Endothelial cell (in vitro differentiated cells): ENCODE data around the gene MORF4L1. TPM values are rescaled to one million over a fixed set of nuclear protein-coding genes. Genes with fewer than 3 reads are reported as not detected.

Experiments used
- DNase-seq: peaks from one replicate; pipeline ENCODE4 v3.0.0; 2021; ENCODE audit warnings: low spot score
- H3K27ac Mint-ChIP-seq: one replicate; pipeline ENCODE4 v1.8.0; 2021; ENCODE audit warnings: mixed read lengths, inconsistent platforms; ENCODE audit not compliant: unreplicated experiment
- H3K27me3 Mint-ChIP-seq: one replicate; pipeline ENCODE4 v1.8.0; 2021; ENCODE audit warnings: mild to moderate bottlenecking, moderate library complexity, mixed read lengths, inconsistent platforms; ENCODE audit not compliant: unreplicated experiment
- H3K36me3 Mint-ChIP-seq: one replicate; pipeline ENCODE4 v1.8.0; 2021; ENCODE audit warnings: mild to moderate bottlenecking, low read depth, mixed read lengths, inconsistent platforms; ENCODE audit not compliant: unreplicated experiment
- H3K4me1 Mint-ChIP-seq: one replicate; pipeline ENCODE4 v1.8.0; 2021; ENCODE audit warnings: mild to moderate bottlenecking, mixed read lengths, inconsistent platforms; ENCODE audit not compliant: unreplicated experiment
- H3K4me3 Mint-ChIP-seq: one replicate; pipeline ENCODE4 v1.8.0; 2021; ENCODE audit warnings: mild to moderate bottlenecking, mixed read lengths, inconsistent platforms; ENCODE audit not compliant: unreplicated experiment
- H3K9me3 Mint-ChIP-seq: one replicate; pipeline ENCODE4 v1.8.0; 2021; ENCODE audit warnings: mixed read lengths, inconsistent platforms; ENCODE audit not compliant: unreplicated experiment
- CTCF ChIP-seq: fragments of 200-600 bp; sonication (generic); IDR thresholded peaks from one replicate; pipeline ENCODE4 v1.5.0; 2021; ENCODE audit warnings: antibody characterized with exemption; ENCODE audit not compliant: unreplicated experiment
- total RNA-seq: library from RNA; stranded (reverse); fragmentation: NEBNext Ultra II Directional; extraction: Animal tissue kit (Norgen Biotek cat#: 25700); gene quantifications from one replicate; pipeline ENCODE4 v1.2.1, GENCODE V29; 2021; ENCODE audit not compliant: unreplicated experiment

Gene MORF4L1
- total RNA-seq, 1 donor from 2014 or later: 347 TPM

- H3K36me3 Mint-ChIP-seq: peaks cover 7% of the 10 kb centered on the region
- TF ChIP-seq CTCF: no peak
- H3K9me3 Mint-ChIP-seq: no peaks in the 10 kb centered on the region
- H3K27ac Mint-ChIP-seq: no peak overlapping the region
- no peak overlapping the region for H3K4me3 Mint-ChIP-seq
- DNase-seq: no peak
- peaks cover 8% of the 10 kb centered on the region for H3K27me3 Mint-ChIP-seq
- H3K4me1 Mint-ChIP-seq: no peaks in the 10 kb centered on the region
These were observed 50.3 kb downstream of the MORF4L1 start for GRCh38 chr15:78923015-78923414.

GRCh38 chr15:78923480-78924360 is 51.0 kb downstream of the MORF4L1 start:
- no peak overlapping the region for H3K27ac Mint-ChIP-seq
- TF ChIP-seq CTCF: no peak
- H3K36me3 Mint-ChIP-seq: peaks cover 7% of the 10 kb centered on the region

GRCh38 chr15:78925076-78925624 is 52.5 kb downstream of the MORF4L1 start:
- no peaks in the 10 kb centered on the region for H3K9me3 Mint-ChIP-seq
- DNase-seq: no peak

More at GRCh38 chr15:78923480-78924360, 51.0 kb downstream of the MORF4L1 start:
- Mint-ChIP-seq H3K27me3 (peaks cover 9% of the 10 kb centered on the region), H3K4me3 (peak overlapping the region; percentile 51), H3K4me1 (no peaks in the 10 kb centered on the region), H3K9me3 (no peaks in the 10 kb centered on the region)
- no peak for DNase-seq

GRCh38 chr15:78925956-78926743 is 53.5 kb downstream of the MORF4L1 start:
- TF ChIP-seq CTCF: no peak
- Mint-ChIP-seq H3K9me3 (no peaks in the 10 kb centered on the region), H3K4me3 (no peak overlapping the region), H3K4me1 (no peaks in the 10 kb centered on the region), H3K36me3 (peaks cover 10% of the 10 kb centered on the region), H3K27ac (no peak overlapping the region), H3K27me3 (peaks cover 15% of the 10 kb centered on the region)
- no peak for DNase-seq

More at GRCh38 chr15:78925076-78925624, 52.5 kb downstream of the MORF4L1 start:
- Mint-ChIP-seq H3K4me1 (no peaks in the 10 kb centered on the region), H3K27ac (no peak overlapping the region), H3K36me3 (peaks cover 10% of the 10 kb centered on the region), H3K4me3 (no peak overlapping the region), H3K27me3 (peaks cover 14% of the 10 kb centered on the region)
- no peak for TF ChIP-seq CTCF
